Stimulated activated CD8-positive, alpha-beta memory T cell treated with anti-CD3 and anti-CD28 coated beads, Interleukin-4, amount 100 ng/mL, for 1 hour (primary cell): ENCODE measurements around the gene PTPRG.

ENCODE experiments used
- DNase-seq, 2 donors: peaks; one replicate each; pipeline ENCODE4 v3.0.0-alpha.2; 2020; ENCODE audit warnings: low read depth in 2 of 2, low spot score in 1 of 2

Gene PTPRG

DNA sequence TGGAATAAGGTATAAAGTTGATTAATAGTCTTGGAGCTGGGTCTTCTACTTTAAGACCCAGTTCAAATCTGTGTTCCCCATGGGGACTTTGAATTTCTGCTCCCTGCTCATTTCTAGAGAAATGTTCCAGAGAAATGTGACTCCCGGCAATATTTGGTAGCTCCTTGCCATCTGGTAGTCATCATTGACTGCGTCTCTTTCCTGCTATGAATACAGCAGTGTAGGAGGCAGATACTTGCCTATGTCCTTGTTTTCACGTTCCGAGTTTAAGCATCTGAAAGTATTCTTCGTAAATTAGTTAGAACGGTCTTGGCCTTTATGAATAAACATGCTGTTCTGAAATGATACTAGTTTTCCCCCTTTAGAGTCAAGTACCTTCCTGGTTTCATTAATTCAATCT lies 352.9 kb downstream of the PTPRG start:
- DNase-seq, result no peak

GRCh38 chr3:61915296-61915695 lies 353.9 kb downstream of the PTPRG start:
- DNase-seq, result no peak

GRCh38 chr3:61919371-61919770 lies 358.0 kb downstream of the PTPRG start:
- no peak for DNase-seq

GRCh38 chr3:61922118-61922517 lies 360.7 kb downstream of the PTPRG start:
- DNase-seq, result no peak

GRCh38 chr3:61924090-61924735 lies 362.8 kb downstream of the PTPRG start:
- DNase-seq, result no peak

- no peak for DNase-seq
Observed at GRCh38 chr3:61924991-61925390, 363.6 kb downstream of the PTPRG start.

DNA sequence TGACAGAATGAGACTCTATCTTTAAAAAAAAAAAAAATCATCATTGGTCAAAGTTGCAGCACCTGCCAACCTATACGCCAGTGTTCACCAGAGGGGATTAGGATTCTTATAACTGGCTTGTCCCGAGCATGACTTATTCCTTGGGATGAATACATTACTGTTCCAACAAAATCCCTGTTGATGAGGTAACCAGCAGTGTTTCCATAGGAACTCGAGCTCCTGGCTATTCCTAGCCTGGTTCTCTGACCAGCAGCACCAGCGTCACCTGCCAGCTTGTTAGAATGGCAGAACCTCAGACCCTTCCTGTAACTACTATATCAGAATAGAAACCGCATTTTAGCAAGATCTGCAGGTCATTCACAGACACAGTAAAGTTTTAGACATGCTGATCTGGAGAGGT lies 364.4 kb downstream of the PTPRG start:
- no peak for DNase-seq

DNA sequence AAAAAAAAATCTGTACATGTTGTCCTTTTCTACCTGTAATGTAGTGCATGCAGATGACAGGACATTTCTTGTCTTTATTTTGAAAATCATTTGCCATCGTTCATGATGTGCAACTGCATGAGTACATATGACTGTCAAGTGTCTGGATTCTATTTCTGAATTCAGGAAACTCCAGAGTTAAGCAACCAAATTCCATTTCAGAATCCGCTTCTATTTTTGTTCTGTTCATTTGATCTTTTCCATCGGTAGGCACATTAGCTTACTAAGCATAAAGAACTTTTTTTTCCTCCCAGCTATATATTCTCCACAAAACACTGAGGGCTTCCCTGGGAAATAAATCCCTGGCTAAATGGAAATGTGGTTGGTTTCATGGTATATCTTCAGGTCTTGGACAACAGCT lies 365.6 kb downstream of the PTPRG start:
- no peak for DNase-seq

DNA sequence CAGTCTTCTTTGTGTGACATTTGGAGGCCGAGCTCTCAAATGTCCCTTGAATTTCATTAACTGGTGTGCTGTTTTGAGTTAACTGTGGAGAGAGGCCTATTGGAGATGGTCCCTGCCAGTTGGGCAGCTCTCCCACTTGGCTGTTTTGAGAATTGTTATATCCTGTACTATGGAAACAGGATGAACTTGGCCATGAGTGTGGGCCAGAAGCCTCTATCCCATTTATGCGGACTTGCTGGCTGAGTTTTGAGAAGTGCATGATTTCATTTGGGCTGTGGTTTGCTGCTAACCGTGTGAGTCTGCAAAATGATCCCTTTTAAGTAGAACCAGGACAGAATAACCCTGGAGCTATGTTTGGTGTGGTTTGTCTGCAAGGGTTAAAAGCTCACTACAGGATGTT lies 366.0 kb downstream of the PTPRG start:
- DNase-seq, result no peak

DNA sequence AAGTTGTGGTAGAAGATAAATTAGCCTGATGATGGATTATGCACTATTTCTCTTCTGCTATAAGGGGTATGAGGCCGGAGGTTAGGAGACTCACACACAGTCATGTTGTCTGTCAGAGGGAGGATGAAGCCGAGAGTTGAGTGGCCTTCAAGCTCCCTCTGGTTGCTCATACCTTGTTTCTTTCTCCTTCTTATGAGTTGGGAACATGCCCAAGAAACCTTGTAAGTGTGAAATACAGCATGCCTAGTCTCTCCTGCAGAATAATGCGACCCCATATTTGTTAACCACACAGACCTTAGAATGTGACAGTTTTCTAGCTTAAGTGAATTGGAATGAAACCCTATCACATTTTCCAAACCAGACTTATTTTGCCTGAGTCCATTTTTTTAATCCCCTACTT lies 366.7 kb downstream of the PTPRG start:
- DNase-seq, result no peak

DNA sequence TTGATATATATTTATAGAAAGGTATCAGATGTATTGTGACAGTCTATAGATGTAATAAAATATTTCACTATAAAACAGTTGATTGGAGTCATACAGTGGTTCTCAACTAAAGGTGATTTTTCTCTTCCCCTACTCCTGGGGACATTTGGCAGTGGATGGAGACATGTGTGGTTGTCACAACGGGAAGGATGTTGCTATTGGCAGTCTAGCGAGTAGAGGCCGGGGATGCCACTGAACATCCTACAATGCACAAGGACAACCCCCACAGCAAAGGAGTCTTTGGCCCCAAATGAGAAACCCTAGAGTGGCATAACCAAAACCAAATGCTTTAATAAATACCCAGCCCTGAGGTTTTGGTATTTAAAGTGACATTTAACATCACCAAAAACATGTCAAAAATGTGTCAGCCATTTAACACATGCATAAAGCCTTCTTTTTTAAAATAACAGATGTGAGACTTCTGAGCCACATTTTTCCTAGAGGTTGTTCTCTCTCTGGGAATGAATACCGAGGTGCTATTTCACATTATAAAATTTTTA lies 367.5 kb downstream of the PTPRG start:
- no peak for DNase-seq

DNA sequence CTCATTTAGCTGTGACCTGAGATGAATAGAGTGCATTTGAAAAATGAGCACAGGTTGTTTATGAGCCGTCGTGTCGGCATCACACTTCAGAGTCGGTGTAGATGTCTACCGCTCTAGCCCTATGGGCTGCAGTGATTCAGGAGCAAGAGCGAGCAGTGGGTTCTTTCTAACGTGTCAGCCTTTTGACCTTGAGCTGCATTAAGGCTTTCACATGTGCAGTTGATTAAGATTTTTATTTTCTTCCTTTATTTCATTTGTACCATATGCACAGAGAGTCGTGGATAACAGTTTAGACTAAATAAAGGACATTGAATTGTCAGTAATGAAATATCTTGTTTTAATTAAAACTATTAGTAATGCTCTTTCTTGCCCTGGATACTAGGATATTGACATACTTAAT lies 368.2 kb downstream of the PTPRG start:
- DNase-seq, result no peak

DNA sequence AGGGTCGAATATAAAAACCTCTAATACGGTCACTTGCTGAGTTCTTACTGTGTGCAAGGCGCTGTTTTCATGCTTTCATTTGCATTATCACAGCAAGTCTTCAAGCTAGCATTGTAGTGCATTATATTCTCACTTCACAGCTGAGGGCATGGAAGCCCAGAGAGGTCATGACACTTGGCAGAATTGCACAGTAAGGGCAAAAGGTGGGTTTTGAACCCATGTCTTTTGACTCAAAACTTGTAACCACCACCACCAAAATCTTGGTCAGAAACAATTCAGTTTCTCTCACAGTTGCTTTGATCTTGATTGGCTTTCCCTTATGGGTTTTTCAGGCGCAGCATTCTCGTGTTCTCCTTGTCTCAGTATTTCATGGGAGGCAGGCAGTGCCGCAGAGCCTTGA lies 371.1 kb downstream of the PTPRG start:
- no peak for DNase-seq

DNA sequence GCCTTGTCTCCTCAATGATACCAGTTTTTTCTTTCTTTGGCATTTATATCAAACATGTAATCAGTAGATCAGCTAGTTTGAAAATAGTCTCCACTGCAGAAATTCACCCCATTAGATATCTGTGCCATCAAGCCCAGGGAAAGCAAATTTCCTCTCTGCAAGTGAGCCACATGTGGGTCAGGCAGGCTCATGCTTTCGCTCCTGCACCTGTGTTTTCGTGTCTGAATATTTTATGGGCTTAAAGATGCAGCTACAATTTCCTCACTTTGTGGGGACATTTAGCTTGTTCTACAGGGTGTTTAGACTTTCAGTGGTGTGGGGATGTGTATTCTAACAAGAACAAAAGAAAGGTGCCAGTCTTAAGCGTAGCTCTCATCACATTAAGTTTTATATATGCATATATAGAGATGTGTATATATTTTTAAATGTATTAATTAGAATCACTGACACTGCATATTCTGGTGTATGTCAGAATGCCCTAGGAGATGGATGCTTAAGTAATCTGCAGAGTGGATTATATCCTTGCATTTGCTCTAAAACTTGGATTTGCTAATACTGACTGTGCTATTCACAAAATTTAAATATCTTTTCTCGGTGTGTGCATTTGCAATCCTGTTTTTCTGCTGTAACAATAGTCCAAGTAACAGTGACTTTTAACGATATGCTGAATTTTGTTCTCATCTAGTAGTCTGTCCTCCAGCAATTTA lies 372.6 kb downstream of the PTPRG start:
- no peak for DNase-seq

DNA sequence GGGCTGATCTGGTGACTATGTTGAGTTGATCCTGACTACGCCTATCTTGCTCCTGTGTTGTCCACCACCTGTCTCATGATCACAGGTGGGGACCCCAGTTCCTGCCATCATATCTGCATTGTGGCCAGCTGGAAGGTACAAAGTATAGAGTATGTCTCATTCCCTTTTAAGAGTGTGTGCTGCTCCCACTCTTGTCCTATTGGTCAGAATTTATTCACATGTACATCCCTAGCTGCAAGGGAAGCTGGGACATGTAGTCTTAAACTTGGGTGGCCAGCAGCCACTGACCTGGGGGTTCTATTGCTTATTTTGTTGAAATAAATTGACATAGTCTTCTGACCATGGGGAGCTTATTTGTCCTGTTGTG lies 373.1 kb downstream of the PTPRG start:
- no peak for DNase-seq

DNA sequence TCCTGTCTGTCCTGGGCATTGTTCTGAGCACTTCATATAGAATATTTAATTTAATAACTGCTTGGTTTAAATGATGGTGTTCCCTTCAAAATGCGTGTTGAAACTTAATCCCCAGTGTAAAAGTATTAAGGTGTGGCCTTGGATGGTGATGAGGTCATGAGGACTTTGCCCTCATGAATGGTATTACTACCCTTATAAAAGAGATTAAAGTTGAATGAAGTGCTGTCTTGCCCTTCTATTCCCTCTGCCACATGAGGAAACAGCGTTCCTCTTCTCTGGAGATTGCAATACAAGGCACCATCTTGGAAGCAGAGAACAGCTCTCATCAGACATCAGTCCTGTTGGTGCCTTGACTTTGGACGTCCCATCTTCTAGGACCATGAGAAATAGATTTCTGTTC lies 374.4 kb downstream of the PTPRG start:
- DNase-seq, result no peak

DNA sequence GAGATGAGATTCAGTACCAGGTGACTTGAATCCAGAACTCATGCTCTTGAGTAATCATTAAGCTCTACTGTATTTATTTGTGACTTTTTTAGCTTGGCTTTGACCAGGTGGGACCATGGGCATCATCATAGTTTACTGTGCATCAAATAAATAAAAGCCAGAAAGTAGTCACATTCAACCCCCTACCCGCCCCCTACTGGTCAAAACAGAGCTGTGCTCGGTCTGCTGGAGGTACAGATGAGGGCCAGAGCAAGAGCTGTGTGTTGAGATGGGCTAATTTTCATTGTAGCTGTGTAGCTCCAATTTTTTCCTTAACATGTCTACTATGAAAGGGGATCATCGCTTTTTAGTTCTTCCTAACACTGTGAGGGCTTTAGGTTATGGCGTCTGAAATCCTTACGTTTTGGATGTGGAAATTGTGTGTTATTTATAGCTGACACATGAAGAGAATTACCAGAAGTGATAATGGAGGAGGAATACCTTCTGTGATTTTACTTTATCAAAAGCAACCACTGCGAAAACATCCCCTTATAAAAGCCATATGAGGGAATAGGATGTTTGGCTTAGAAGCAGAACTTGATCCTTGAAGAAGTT lies 375.1 kb downstream of the PTPRG start:
- no peak for DNase-seq

DNA sequence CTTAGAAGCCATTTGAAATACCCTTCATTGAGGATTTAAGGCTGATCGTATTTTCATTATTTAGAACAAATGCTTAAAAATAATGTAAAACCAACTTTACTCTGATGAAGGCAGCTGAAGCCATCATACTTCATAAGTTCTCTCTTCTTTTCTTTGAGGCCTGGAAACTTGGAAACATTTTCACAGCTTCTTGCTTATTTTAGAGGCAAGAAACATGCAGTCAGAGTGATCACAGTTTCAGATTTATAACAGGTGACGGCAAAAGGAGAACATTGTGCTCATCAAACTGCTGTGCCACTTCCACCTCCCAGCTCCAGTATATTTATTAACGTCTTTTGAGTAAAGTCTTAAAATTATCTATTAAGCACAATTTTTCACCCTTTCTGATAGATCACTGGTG lies 376.1 kb downstream of the PTPRG start:
- DNase-seq, result no peak

DNA sequence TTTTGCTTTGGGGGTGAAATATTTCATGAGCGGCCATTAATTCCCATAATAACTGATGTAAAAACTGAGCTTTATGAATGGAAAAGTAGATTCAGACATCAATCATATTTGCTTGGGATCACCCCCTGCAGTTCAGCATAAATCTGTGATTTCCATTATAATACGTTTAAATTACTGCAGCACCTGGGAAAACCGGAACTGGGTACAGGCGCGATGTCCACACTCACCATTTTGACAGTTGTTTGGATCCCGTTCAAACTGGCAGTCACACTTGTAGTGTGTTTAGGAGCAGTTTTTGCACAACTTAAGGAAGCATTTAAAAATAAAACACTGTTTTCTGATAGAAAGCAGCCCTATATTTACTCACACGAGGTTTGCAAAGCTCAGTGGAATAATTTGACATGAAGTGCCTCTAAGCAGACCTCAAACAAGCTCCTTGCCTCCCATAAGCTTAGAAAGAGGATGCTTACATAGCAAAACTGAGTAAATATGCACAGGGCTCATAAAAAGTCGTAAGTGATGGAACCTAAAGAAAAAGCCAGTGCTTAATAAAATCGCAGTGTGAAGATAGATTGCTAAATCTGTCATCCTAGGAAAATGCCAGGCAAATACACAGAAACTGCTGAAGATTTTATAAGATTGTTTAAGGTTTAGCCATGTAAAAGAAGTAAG lies 377.6 kb downstream of the PTPRG start:
- DNase-seq, result no peak

- no peak for DNase-seq
Observed at GRCh38 chr3:61940236-61940635, 378.9 kb downstream of the PTPRG start.

DNA sequence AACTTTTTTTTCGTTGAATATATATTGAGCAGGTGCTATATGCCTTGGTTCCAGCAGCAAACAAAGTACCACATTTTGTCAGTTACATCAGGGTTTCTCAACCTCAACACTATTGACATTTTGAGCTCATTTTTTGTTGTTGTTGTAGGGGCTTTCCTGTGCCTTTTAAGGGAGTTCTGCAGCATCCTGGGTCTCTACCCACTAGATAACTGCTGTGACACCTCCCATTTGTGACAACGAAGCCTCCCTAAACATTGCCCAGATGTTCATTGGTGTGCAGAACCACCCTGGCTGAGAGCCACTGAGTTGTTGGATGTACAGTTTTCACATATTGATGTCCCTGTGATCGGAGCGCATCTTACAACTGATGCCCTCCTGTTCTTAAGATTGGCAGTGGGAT lies 382.6 kb downstream of the PTPRG start:
- no peak for DNase-seq

- no peak for DNase-seq
Observed at GRCh38 chr3:61944726-61945125, 383.4 kb downstream of the PTPRG start.
